NCI-H748 treated with DMSO at 0.1 percent for 48 hours (cell line): ENCODE measurements around the gene NT5DC3.

ENCODE experiments used
- DNase-seq: peaks from one replicate; lab custom pipeline; 2025; lab: John Stamatoyannopoulos, UW

Gene NT5DC3

GRCh38 chr12:103840876-103841689 is at the start of gene NT5DC3:
Gene NT5DC3, minus strand, starts transcription at chr12:103841234. Its CDS starts 78 bp downstream, at chr12:103841156.
- DNase-seq = peak; percentile 67

GRCh38 chr12:103887738-103888137 is 46.7 kb upstream of the NT5DC3 start:
- DNase-seq = no peak

- DNase-seq = no peak
These were observed 45.3 kb upstream of the NT5DC3 start for GRCh38 chr12:103886195-103886797.

- DNase-seq = no peak
These were observed 43.3 kb upstream of the NT5DC3 start for GRCh38 chr12:103884316-103884715.

GRCh38 chr12:103883908-103884307 is 42.9 kb upstream of the NT5DC3 start:
- DNase-seq = no peak

GRCh38 chr12:103882861-103883596 is 42.0 kb upstream of the NT5DC3 start:
- no peak for DNase-seq

- DNase-seq = no peak
These were observed 40.2 kb upstream of the NT5DC3 start for GRCh38 chr12:103881261-103881660.

- peak; percentile 52 for DNase-seq
These were observed 39.5 kb upstream of the NT5DC3 start for GRCh38 chr12:103880299-103881142.

GRCh38 chr12:103879878-103880277 is 38.8 kb upstream of the NT5DC3 start:
- DNase-seq = no peak

- no peak for DNase-seq
These were observed 38.1 kb upstream of the NT5DC3 start for GRCh38 chr12:103879048-103879692.

- peak; percentile 75 for DNase-seq
These were observed 37.0 kb upstream of the NT5DC3 start for GRCh38 chr12:103877934-103878510.

GRCh38 chr12:103877288-103877687 is 36.3 kb upstream of the NT5DC3 start:
- DNase-seq = no peak

GRCh38 chr12:103875666-103876065 is 34.6 kb upstream of the NT5DC3 start:
- no peak for DNase-seq

GRCh38 chr12:103868215-103868614 is 27.2 kb upstream of the NT5DC3 start:
- DNase-seq = no peak

- DNase-seq = no peak
These were observed 24.2 kb upstream of the NT5DC3 start for GRCh38 chr12:103865151-103865730.

GRCh38 chr12:103864710-103865109 is 23.7 kb upstream of the NT5DC3 start:
- DNase-seq = no peak

GRCh38 chr12:103858953-103859601 is 18.0 kb upstream of the NT5DC3 start:
- DNase-seq = no peak

GRCh38 chr12:103858335-103858734 is 17.3 kb upstream of the NT5DC3 start:
- no peak for DNase-seq

- no peak for DNase-seq
These were observed 16.1 kb upstream of the NT5DC3 start for GRCh38 chr12:103857164-103857563.
